IgD-negative memory B cell (primary cell): Measurements from ENCODE around the gene RBM38. TPM values are rescaled to one million over a fixed set of nuclear protein-coding genes. Genes with fewer than 3 reads are reported as not detected.

Experiments
- H3K27ac Mint-ChIP-seq, 3 donors: one replicate each; pipeline ENCODE4 v1.8.0; 2020 to 2022; ENCODE audit warnings: mild to moderate bottlenecking in 3 of 3, mixed read lengths in 3 of 3, moderate library complexity in 1 of 3
- H3K27me3 Mint-ChIP-seq: one replicate; pipeline ENCODE4 v1.8.0; 2021; ENCODE audit warnings: mixed read lengths
- H3K36me3 Mint-ChIP-seq: one replicate; pipeline ENCODE4 v1.8.0; 2020; ENCODE audit warnings: mild to moderate bottlenecking, mixed read lengths
- H3K4me1 Mint-ChIP-seq, 3 donors: one replicate each; pipeline ENCODE4 v1.8.0; 2020 to 2022; ENCODE audit warnings: mixed read lengths in 3 of 3, mild to moderate bottlenecking in 1 of 3
- H3K4me3 Mint-ChIP-seq, 4 donors: one replicate each; pipeline ENCODE4 v1.8.0; 2020 to 2022; ENCODE audit warnings: mild to moderate bottlenecking in 4 of 4, mixed read lengths in 4 of 4, moderate library complexity in 3 of 4
- H3K9me3 Mint-ChIP-seq, 3 donors: one replicate each; pipeline ENCODE4 v1.8.0; 2020 to 2021; ENCODE audit warnings: mixed read lengths in 3 of 3, mild to moderate bottlenecking in 1 of 3
- polyA plus RNA-seq: library from polyadenylated mRNA; unstranded; fragments of 300-500 nt; fragmentation: Illumina TruSeq; gene quantifications from one replicate; pipeline ENCODE4 v1.2.3, GENCODE V29; 2021

The RBM38 gene
- polyA plus RNA-seq, 1 donor from 2014 or later = 39.2 TPM

- peak overlapping the region; percentile 80 to 97 (median 92) for H3K4me3 Mint-ChIP-seq
- H3K27me3 Mint-ChIP-seq = no peaks in the 10 kb centered on the region
- peaks cover 28 to 43% (median 30%) of the 10 kb centered on the region in 3 donors for H3K4me1 Mint-ChIP-seq
- H3K9me3 Mint-ChIP-seq = peaks cover 0 to 1% (median 0%) of the 10 kb centered on the region in 3 donors
- peaks cover 3% of the 10 kb centered on the region for H3K36me3 Mint-ChIP-seq
- H3K27ac Mint-ChIP-seq = peak overlapping the region; percentile 84 to 99 (median 97)
Observed at GRCh38 chr20:57392512-57393271, 1.5 kb downstream of the RBM38 start.

GRCh38 chr20:57393321-57394120 is 2.3 kb downstream of the RBM38 start:
- H3K36me3 Mint-ChIP-seq = peaks cover 3% of the 10 kb centered on the region
- H3K4me1 Mint-ChIP-seq = peaks cover 31 to 47% (median 35%) of the 10 kb centered on the region in 3 donors
- peak overlapping the region; percentile 84 to 99 (median 97) for H3K27ac Mint-ChIP-seq
- H3K9me3 Mint-ChIP-seq = peaks cover 0 to 1% (median 0%) of the 10 kb centered on the region in 3 donors
- H3K27me3 Mint-ChIP-seq = no peaks in the 10 kb centered on the region
- H3K4me3 Mint-ChIP-seq = peak overlapping the region; percentile 80 to 97 (median 92)

GRCh38 chr20:57394121-57395082 is 3.2 kb downstream of the RBM38 start:
- peaks cover 3% of the 10 kb centered on the region for H3K36me3 Mint-ChIP-seq
- peaks cover 36 to 52% (median 43%) of the 10 kb centered on the region in 3 donors for H3K4me1 Mint-ChIP-seq
- peak overlapping the region; percentile 80 to 97 (median 92) for H3K4me3 Mint-ChIP-seq
- H3K9me3 Mint-ChIP-seq = peaks cover 0 to 1% (median 0%) of the 10 kb centered on the region in 3 donors
- H3K27ac Mint-ChIP-seq = peak overlapping the region; percentile 78 to 99 (median 97)
- peaks cover 2% of the 10 kb centered on the region for H3K27me3 Mint-ChIP-seq

DNA sequence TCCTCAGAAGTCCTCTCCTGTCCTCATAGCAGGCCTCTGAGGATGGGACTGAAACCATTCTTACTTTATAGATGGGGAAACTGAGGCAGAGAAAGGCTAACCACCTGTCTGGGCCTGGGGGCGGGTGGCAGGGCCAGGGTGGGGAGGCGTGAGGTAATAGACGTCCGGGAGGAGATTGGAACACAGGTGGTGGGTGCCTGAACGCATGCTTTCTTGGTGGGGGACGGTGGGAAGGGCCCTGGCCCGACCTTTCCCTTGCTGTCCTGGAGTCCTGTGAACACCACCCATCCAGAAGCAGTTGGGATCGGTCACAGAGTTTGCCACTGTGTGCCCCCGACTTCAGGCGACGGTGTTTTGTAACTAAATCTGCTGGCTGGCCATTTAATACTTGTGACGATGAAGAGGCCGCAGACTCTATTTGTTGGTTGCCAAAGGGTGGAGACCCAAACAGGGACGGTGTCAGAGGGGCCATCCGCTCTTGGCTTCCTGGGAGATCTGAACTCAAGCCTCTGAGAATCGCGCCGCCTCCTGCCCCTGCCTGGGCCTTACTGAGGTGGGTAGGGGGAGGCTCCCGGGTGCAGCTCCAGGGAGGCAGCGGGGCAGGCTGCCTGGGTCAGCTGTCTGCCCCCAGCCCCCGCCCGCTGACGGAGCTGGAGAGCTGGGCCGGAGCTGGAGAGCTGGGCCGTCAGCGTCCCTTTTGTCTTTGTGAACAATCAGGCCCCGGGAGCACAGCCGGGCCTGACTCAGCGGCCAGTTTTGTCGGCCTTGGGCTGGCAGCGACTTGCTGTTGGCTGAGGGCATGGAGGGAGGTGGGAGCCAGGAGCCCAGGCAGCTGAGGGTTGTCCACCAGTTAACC is 4.1 kb downstream of the RBM38 start:
- Mint-ChIP-seq H3K4me1 (peaks cover 36 to 55% (median 45%) of the 10 kb centered on the region in 3 donors), H3K9me3 (peaks cover 0 to 1% (median 0%) of the 10 kb centered on the region in 3 donors), H3K27me3 (peaks cover 2% of the 10 kb centered on the region), H3K27ac (peak overlapping the region; percentile 63 to 97 (median 78)), H3K36me3 (peaks cover 3% of the 10 kb centered on the region), H3K4me3 (peak overlapping the region in 3 of 4 donors; percentile 9 to 83 (median 82))

- peak overlapping the region; percentile 97 to 100 (median 98) for H3K27ac Mint-ChIP-seq
- H3K27me3 Mint-ChIP-seq = peaks cover 3% of the 10 kb centered on the region
- peak overlapping the region in 3 of 4 donors; percentile 25 to 88 (median 82) for H3K4me3 Mint-ChIP-seq
- peaks cover 0 to 1% (median 0%) of the 10 kb centered on the region in 3 donors for H3K9me3 Mint-ChIP-seq
- peaks cover 8% of the 10 kb centered on the region for H3K36me3 Mint-ChIP-seq
- peaks cover 38 to 62% (median 52%) of the 10 kb centered on the region in 3 donors for H3K4me1 Mint-ChIP-seq
Observed at GRCh38 chr20:57396212-57396983, 5.2 kb downstream of the RBM38 start.

DNA sequence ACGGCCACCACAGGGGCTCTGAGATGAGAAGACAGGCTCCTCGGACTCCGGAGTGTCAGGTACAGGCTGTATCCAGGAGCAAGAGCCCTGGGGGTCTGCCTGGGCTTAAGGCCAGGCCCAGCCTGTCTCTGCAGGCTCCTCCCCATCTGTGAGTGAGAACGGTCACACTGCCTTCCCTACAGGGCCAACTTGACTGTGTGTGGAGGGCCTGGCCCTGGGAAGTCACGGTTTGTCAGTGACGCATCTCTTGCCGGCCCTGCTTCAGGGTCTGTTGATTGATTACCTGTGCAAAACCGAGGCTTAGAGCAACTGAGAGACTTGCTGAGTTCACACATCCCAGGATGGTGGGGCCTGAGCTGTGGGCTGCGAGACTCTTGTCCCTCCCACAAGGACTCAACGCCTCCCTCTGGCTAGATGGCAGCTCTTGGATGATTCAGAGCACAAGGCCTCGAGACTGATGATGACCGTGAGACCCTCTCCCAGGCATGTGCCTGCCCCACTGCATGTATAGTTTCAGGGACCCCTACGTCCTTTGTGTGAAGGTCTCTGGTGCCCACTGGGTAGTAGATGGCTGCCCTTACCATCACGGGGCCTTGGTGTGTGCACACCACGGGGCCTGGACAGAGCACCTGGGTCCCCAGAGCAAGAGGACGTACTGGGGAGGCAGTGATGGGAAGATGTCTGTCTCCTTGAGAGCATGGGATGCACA is 5.9 kb downstream of the RBM38 start:
- Mint-ChIP-seq H3K27ac (peak overlapping the region; percentile 97 to 100 (median 98)), H3K36me3 (peaks cover 11% of the 10 kb centered on the region), H3K4me3 (peak overlapping the region; percentile 80 to 90 (median 85)), H3K4me1 (peaks cover 38 to 70% (median 55%) of the 10 kb centered on the region in 3 donors), H3K9me3 (peaks cover 0 to 1% (median 0%) of the 10 kb centered on the region in 3 donors), H3K27me3 (peaks cover 6% of the 10 kb centered on the region)

DNA sequence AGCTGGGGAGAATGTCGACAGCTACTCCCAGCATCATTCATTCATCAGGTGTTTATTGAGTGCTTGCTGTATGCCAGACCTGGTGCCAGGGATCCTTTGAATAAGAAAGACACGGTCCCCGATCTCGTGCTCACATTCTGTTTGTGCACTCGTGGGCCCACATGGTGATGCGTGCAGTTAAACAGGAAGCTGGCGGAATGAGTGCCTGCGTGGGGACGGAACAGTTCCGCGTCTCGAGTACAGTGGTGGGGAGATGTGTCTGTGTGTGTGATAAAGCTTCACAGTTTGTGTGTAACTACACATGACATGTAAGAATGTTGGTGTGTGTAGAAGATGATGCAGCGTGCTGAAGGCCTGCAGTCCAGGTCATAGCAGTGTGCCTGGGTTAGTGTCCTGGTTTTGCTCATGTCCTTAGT is 6.5 kb downstream of the RBM38 start:
- peaks cover 11% of the 10 kb centered on the region for H3K36me3 Mint-ChIP-seq
- peaks cover 0 to 1% (median 0%) of the 10 kb centered on the region in 3 donors for H3K9me3 Mint-ChIP-seq
- H3K27ac Mint-ChIP-seq = peak overlapping the region; percentile 97 to 100 (median 98)
- peaks cover 33 to 70% (median 54%) of the 10 kb centered on the region in 3 donors for H3K4me1 Mint-ChIP-seq
- H3K4me3 Mint-ChIP-seq = peak overlapping the region; percentile 80 to 90 (median 85)
- peaks cover 6% of the 10 kb centered on the region for H3K27me3 Mint-ChIP-seq

GRCh38 chr20:57398231-57398821 is 7.1 kb downstream of the RBM38 start:
- no peaks in the 10 kb centered on the region for H3K9me3 Mint-ChIP-seq
- peaks cover 12% of the 10 kb centered on the region for H3K36me3 Mint-ChIP-seq
- H3K27me3 Mint-ChIP-seq = peaks cover 6% of the 10 kb centered on the region
- H3K4me1 Mint-ChIP-seq = peaks cover 31 to 66% (median 50%) of the 10 kb centered on the region in 3 donors
- peak overlapping the region; percentile 80 to 94 (median 86) for H3K4me3 Mint-ChIP-seq
- peak overlapping the region; percentile 97 to 100 (median 98) for H3K27ac Mint-ChIP-seq

DNA sequence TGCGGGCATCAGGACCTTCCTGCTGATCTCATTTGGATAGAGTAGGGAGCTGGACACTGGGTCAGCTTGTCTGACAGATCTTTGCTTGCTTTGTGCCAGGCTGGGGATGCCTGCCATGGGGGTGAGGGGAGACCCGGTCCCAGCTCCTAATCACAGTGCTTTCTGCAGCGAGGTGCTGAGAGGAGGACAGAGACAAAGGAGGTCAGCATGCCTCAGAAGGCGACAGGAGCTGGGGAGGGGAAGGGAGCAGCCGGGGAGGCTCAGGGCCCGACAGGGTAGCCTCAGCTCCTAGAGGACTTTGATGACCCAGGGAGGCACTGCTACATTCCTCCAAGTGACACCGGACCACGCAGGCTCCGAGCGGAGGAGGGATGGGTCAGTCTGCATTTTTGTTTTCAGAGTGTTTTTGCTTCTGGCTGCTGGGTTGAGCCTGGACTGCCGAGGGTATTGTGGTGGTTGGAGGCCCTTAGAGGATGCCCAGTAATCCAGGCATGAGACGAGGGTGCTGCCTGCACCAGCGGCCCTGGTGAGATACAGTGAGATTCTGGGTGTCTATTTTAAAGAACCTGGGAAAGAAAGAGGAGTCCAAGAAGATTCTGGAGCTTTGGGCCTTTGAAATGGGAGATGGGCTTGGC is 7.8 kb downstream of the RBM38 start:
- peaks cover 6% of the 10 kb centered on the region for H3K27me3 Mint-ChIP-seq
- H3K4me3 Mint-ChIP-seq = peak overlapping the region; percentile 80 to 94 (median 86)
- peaks cover 12% of the 10 kb centered on the region for H3K36me3 Mint-ChIP-seq
- peak overlapping the region; percentile 97 to 100 (median 98) for H3K27ac Mint-ChIP-seq
- peaks cover 36 to 59% (median 44%) of the 10 kb centered on the region in 3 donors for H3K4me1 Mint-ChIP-seq
- H3K9me3 Mint-ChIP-seq = no peaks in the 10 kb centered on the region

GRCh38 chr20:57399587-57400155 is 8.5 kb downstream of the RBM38 start:
- H3K9me3 Mint-ChIP-seq = no peaks in the 10 kb centered on the region
- peaks cover 12% of the 10 kb centered on the region for H3K36me3 Mint-ChIP-seq

DNA sequence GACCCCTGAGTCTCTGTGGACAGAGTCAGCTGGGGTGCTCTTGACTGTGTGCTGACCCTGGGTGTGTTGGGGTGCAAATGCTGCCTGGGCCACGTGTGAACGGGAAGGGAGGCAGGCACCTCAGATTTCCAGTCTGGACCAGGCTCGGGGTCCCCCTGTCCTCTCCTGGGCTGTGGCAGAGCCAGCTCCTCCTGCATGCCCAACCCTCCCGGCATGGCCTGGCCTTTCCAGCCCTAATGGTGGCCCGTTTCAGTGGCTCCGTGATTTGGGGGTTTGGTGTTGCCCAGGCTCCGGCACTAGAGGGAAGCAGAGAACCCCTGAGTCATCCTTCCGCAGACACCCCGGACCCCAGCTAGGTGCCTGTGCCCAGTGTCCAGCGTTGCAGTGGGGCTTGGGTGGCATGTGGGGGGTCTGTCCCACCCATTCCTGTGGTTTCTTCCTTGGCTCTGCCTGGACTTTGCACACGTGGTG is 9.1 kb downstream of the RBM38 start:
- peaks cover 6% of the 10 kb centered on the region for H3K27me3 Mint-ChIP-seq
- H3K27ac Mint-ChIP-seq = peak overlapping the region; percentile 97 to 98 (median 98)
- peak overlapping the region; percentile 80 to 94 (median 86) for H3K4me3 Mint-ChIP-seq
- H3K4me1 Mint-ChIP-seq = peaks cover 36 to 54% (median 44%) of the 10 kb centered on the region in 3 donors
- H3K9me3 Mint-ChIP-seq = no peaks in the 10 kb centered on the region
- peaks cover 15% of the 10 kb centered on the region for H3K36me3 Mint-ChIP-seq

More at GRCh38 chr20:57399587-57400155, 8.5 kb downstream of the RBM38 start:
- H3K4me1 Mint-ChIP-seq = peaks cover 36 to 55% (median 44%) of the 10 kb centered on the region in 3 donors
- peaks cover 6% of the 10 kb centered on the region for H3K27me3 Mint-ChIP-seq
- H3K27ac Mint-ChIP-seq = peak overlapping the region; percentile 97 to 100 (median 98)
- H3K4me3 Mint-ChIP-seq = peak overlapping the region; percentile 80 to 94 (median 86)
